Activated effector memory CD4-positive, alpha-beta T cell treated with anti-CD3 and anti-CD28 coated beads, Interleukin-2, amount 50 U/mL, for 16 hours (primary cell): ENCODE measurements around the gene NNMT.

ENCODE experiments used
- DNase-seq: peaks from one replicate; pipeline ENCODE4 v3.0.0-alpha.2; 2020

Gene NNMT

GRCh38 chr11:114263513-114264170, 32.6 kb upstream of the NNMT start:
- DNase-seq = no peak

- no peak for DNase-seq
Measured at GRCh38 chr11:114264381-114264780, 31.8 kb upstream of the NNMT start.

GRCh38 chr11:114265122-114265878, 30.9 kb upstream of the NNMT start:
- DNase-seq = no peak

GRCh38 chr11:114269498-114269897, 26.7 kb upstream of the NNMT start:
- no peak for DNase-seq

GRCh38 chr11:114270531-114271270, 25.5 kb upstream of the NNMT start:
- no peak for DNase-seq

GRCh38 chr11:114271316-114271715, 24.9 kb upstream of the NNMT start:
- no peak for DNase-seq

GRCh38 chr11:114272311-114272710, 23.9 kb upstream of the NNMT start:
- DNase-seq = no peak

- no peak for DNase-seq
Measured at GRCh38 chr11:114273071-114273470, 23.1 kb upstream of the NNMT start.

GRCh38 chr11:114273890-114274635, 22.1 kb upstream of the NNMT start:
- no peak for DNase-seq

GRCh38 chr11:114274637-114275036, 21.6 kb upstream of the NNMT start:
- DNase-seq = no peak

- DNase-seq = no peak
Measured at GRCh38 chr11:114275280-114275679, 20.9 kb upstream of the NNMT start.

GRCh38 chr11:114276077-114276476, 20.1 kb upstream of the NNMT start:
- DNase-seq = no peak

GRCh38 chr11:114277637-114278341, 18.4 kb upstream of the NNMT start:
- no peak for DNase-seq

- DNase-seq = no peak
Measured at GRCh38 chr11:114278342-114279065, 17.7 kb upstream of the NNMT start.

GRCh38 chr11:114279792-114280546, 16.2 kb upstream of the NNMT start:
- no peak for DNase-seq

GRCh38 chr11:114280696-114281095, 15.5 kb upstream of the NNMT start:
- DNase-seq = no peak

GRCh38 chr11:114281388-114281956, 14.7 kb upstream of the NNMT start:
- DNase-seq = no peak

- no peak for DNase-seq
Measured at GRCh38 chr11:114282488-114282887, 13.7 kb upstream of the NNMT start.

GRCh38 chr11:114283422-114283821, 12.8 kb upstream of the NNMT start:
- no peak for DNase-seq

GRCh38 chr11:114284021-114284420, 12.2 kb upstream of the NNMT start:
- no peak for DNase-seq

- no peak for DNase-seq
Measured at GRCh38 chr11:114284914-114285313, 11.3 kb upstream of the NNMT start.
